ENCODE measurements around the gene B4GALT4.
"Not testable (repeated sequence)": the region's sequence is repeated elsewhere in the genome, so short reads cannot be mapped to it uniquely, and the experiment has no call there.

DNA sequence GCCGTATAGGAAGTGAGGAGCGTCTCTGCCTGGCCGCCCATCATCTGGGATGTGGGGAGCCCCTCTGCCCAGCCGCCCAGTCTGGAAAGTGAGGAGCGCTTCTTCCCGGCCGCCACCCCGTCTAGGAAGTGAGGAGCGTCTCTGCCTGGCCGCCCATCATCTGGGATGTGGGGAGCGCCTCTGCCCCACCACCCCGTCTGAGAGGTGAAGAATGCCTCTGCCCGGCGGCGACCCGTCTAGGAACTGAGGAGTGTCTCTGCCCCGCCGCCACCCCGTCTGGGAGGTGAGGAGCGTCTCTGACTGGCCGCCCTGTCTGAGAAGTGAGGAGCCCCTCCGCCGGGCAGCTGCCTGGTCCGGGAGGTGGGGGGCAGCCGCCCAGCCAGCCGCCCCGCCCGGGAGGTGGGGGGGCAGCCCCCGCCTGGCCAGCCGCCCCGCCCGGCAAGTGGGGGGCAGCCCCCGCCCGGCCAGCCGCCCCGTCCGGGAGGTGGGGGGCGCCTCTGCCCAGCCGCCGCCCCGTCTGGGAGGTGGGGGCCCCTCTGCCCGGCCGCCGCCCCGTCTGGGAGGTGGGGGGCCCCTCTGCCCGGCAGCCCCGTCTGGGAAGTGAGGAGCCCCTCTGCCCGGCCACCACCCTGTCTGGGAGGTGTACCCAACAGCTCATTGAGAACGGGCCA lies 1.8 kb upstream of the B4GALT4 start:
- TF ChIP-seq, protein P1, sequence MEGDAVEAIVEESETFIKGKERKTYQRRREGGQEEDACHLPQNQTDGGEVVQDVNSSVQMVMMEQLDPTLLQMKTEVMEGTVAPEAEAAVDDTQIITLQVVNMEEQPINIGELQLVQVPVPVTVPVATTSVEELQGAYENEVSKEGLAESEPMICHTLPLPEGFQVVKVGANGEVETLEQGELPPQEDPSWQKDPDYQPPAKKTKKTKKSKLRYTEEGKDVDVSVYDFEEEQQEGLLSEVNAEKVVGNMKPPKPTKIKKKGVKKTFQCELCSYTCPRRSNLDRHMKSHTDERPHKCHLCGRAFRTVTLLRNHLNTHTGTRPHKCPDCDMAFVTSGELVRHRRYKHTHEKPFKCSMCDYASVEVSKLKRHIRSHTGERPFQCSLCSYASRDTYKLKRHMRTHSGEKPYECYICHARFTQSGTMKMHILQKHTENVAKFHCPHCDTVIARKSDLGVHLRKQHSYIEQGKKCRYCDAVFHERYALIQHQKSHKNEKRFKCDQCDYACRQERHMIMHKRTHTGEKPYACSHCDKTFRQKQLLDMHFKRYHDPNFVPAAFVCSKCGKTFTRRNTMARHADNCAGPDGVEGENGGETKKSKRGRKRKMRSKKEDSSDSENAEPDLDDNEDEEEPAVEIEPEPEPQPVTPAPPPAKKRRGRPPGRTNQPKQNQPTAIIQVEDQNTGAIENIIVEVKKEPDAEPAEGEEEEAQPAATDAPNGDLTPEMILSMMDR (IDR thresholded peaks at IDR 0.05): not testable (repeated sequence)
- TF ChIP-seq POLR2A (IDR thresholded peaks at IDR 0.05): not testable (repeated sequence)
